A549 treated with GW870086 at 1 μM for 4 hours (cell line): ENCODE results near the gene DPRX. TPM values are rescaled to one million over a fixed set of nuclear protein-coding genes. Genes with fewer than 3 reads are reported as not detected.

Experiments used
- total RNA-seq: library from RNA; stranded (reverse); fragments of 200-300 nt; extraction: Qiagen RNA extraction; gene quantifications from 5 replicates; pipeline ENCODE4 v1.2.3, GENCODE V29; 2022; ENCODE audit warnings: low read depth

Gene DPRX
- total RNA-seq, result not detected in 5 replicates

GRCh38 chr19:53631949-53632407 is at the start of gene DPRX:
Gene DPRX (plus strand): TSS chr19:53631999. CDS start chr19:53632107, 108 bp downstream.

Other genes with a start within 250 kb of the DPRX start
- 3.3 to 5.1 TPM (median 4.4 TPM) in 5 replicates for gene ZNF765, start 236.8 kb upstream of the DPRX start, total RNA-seq
- gene ZNF761, start 200.0 kb upstream of the DPRX start, total RNA-seq, result 7.3 to 8.1 TPM (median 7.8 TPM) in 5 replicates
- gene ZNF813, start 164.3 kb upstream of the DPRX start, total RNA-seq, result 0.21 to 0.64 TPM (median 0.46 TPM) in 5 replicates
- gene ZNF331, start 93.9 kb upstream of the DPRX start, total RNA-seq, result 9.0 to 12.6 TPM (median 12.4 TPM) in 5 replicates
- not detected in 5 replicates for gene NLRP12, start 192.3 kb downstream of the DPRX start, total RNA-seq
- 202 to 310 TPM (median 291 TPM) in 5 replicates for gene MYADM, start 235.9 kb downstream of the DPRX start, total RNA-seq